D341Med (cell line): ENCODE data around the gene REC8.

ENCODE experiments used
- DNase-seq: peaks from one replicate; pipeline ENCODE4 v3.0.0; 2012; ENCODE audit warnings: low spot score

The REC8 gene

DNA sequence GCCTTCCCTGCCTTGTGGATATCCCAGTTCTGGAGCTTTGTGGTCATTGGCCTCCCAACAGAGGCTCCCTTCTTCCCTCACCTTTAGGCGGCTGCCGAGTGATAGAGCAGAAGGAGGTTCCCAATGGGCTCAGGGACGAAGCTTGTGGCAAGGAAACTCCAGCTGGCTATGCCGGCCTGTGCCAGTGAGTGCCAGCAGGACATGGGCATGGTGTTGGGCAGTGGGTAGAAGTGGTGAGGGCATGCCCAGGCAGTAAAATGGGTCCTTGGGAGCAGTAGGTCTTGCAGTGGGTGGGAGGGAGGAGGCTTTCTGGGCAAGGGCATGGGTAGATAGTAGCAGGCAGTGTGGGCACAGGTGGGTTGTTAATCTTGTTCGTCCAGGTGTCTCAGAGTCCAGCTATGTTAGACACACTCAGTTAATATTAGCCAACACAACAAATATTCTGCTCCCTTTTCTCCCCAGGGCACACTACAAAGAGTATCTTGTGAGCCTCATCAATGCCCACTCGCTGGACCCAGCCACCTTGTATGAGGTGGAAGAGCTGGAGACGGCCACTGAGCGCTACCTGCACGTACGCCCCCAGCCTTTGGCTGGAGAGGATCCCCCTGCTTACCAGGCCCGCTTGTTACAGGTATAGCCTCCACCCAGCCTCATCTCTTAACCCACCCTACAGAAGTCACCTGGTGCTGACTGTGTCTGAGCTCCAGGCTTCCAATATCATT lies 11.9 kb upstream of the REC8 start:
- no peak for DNase-seq

DNA sequence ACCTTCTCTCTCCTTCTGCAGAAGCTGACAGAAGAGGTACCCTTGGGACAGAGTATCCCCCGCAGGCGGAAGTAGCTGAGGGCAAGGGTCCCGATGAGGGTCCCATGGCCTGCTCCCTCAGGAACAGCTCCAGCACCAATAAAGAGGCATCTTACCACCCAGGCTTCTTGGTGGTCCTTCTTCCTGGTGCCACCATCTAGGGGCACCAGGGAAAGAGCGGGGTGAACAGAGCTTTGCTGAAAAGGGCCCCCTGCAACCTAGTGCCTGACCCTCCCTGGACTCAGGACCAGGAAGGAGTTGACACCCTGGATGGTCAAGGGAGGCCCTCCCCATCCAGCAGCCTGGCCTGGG lies 11.4 kb upstream of the REC8 start:
- DNase-seq: no peak

DNA sequence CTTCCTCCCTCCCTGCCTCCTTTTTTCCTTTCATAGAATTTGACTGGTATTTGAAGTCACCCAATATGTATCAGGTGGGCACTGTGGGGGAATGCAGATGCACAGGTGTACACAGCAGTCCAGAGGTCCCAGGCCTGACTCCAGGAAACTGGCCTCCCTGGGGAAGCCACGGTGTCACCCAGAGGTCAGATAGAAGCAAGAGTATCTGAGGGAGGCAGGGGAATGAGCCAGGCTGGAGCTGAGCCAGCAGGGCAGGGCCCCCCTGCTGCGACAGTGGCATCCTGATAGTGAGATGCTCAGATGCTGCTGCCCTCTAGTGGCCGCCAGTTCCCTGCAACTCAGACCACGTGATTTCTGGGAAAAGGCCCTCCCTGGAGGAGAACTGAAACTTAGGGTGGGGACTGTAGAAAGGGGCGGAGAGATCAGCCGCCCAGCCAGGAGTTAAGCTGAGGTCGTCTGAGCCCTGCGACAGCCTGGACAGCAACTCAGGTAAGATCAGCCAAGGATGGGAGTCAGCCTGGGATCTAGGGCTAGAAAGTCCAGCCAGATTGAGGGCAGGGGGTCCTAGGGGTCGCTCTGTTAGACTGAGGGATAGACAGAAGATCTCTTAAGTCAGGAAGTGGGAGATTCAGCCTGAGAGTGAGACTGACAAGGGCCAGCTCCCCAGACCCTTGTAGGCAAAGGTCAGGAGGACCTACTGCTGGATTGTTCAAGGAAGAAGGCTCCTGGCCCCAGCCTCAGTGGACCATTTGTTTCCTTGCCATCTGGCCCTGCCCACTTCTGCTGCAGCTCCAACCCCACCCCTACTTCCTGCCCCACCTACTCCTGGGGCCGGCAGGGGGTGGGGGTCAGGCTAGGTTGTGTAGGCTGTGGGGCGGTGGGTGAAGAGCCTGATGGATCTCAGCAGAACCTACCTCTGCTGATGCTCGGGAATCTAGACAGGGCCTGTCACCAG lies 10.8 kb upstream of the REC8 start, which contains the start of gene IRF9:
IRF9 (plus strand) TSS at position 416 of the 955 bp plus-strand sequence. CDS start 880 bp downstream, outside the sequence.
- DNase-seq: peak; percentile 94

DNA sequence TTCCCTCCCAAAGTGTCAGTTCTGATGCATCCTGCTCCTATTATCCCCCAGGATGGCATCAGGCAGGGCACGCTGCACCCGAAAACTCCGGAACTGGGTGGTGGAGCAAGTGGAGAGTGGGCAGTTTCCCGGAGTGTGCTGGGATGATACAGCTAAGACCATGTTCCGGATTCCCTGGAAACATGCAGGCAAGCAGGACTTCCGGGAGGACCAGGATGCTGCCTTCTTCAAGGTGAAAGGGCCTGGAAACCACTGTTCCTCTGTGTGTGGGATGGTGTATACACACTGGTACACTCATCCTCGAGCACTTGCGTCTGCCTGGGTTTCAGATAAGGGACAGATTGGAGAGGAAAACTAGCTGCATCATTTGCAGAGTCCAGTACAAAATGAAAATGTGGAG lies 9.8 kb upstream of the REC8 start:
- no peak for DNase-seq

DNA sequence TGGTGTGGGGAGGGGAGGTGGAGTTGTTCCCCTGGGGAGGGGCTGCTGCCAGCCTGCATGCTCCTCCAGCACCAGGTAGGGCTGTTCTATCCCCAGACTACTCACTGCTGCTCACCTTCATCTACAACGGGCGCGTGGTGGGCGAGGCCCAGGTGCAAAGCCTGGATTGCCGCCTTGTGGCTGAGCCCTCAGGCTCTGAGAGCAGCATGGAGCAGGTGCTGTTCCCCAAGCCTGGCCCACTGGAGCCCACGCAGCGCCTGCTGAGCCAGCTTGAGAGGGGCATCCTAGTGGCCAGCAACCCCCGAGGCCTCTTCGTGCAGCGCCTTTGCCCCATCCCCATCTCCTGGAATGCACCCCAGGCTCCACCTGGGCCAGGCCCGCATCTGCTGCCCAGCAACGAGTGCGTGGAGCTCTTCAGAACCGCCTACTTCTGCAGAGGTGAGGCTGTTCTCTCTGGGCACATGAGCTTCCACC lies 7.3 kb upstream of the REC8 start:
- DNase-seq: no peak

DNA sequence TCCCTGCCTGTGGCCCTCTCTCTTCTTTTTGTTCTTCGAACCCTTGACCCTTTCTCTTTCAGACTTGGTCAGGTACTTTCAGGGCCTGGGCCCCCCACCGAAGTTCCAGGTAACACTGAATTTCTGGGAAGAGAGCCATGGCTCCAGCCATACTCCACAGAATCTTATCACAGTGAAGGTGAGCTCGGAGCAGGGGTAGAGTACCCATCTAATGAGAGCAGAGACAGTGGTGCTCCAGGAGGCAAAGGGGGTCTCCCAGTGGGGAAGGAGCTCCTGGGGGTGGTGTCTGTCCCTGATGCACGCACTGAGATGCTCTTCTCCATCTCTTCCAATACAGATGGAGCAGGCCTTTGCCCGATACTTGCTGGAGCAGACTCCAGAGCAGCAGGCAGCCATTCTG lies 6.1 kb upstream of the REC8 start:
- DNase-seq: no peak

DNA sequence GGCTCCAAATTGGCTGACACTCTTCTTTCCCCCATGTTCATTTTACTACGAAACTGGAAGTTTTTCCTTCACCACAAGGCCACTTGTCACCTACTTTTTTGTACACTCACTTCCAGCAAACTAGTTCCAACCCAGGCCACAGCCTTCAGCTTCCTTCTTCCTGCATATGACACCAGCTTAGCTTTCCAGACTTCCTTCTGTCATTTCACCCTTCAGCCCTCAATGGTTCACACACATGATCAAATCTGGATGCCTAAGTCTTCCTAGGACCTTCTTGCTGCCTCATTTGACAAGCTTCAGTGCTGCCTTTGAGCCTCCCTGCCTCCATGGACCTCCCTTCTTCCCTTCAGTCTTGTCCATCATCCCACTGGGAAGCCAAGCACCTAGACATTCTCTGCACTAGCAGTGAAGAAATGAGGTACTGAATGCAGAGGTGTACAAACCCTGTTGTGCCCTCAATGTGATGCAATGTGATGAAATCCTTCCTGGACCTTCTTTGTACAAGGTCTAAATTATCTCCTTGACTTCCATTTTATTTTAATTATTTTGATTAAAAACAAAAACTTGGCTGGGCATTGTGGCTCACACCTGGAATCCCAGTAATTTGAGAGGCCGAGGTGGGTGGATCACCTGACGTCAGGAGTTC lies 4.3 kb upstream of the REC8 start:
- DNase-seq: no peak

DNA sequence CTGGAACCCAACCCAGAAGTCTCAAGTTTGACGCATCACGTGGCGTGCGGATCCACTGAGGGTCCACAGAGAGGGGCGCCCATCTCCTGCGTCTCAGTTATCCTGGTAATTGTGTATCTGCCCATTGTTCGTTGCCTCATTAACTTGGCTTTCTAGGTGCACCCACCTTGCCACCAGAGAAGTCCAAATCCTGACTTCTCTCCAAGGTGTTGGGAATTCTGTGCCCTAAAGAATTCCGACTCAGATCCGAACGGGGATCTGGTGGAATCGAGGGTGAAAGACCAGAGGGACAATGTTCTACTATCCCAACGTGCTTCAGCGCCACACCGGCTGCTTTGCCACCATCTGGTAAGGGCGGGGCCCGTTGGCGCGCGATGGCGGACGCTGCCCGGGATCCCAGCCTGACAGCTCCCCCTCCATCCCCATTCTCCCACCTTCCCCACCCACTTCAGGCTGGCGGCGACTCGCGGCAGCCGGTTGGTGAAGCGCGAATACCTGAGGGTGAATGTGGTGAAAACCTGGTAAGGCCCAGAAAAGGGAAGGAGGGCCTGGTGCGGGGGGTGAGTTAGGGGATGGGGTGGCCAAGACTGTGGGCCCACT lies 481 bp downstream of the REC8 start:
- DNase-seq: peak; percentile 75

DNA sequence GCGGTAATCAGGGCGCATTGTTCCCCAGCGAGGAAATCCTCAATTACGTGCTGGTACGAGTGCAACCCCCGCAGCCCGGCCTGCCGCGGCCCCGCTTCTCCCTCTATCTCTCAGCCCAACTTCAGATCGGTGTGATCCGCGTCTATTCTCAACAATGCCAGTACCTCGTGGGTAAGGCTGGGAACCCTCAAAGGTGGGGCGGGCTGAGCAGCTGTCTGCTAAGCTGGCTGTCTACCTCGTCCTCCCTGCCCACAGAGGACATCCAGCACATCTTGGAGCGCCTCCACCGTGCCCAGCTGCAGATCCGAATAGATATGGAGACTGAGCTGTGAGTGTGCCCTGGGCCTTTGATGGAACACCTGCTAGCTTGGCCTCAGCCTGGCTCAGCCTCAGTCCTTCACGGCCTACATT lies 996 bp downstream of the REC8 start:
- DNase-seq: no peak

DNA sequence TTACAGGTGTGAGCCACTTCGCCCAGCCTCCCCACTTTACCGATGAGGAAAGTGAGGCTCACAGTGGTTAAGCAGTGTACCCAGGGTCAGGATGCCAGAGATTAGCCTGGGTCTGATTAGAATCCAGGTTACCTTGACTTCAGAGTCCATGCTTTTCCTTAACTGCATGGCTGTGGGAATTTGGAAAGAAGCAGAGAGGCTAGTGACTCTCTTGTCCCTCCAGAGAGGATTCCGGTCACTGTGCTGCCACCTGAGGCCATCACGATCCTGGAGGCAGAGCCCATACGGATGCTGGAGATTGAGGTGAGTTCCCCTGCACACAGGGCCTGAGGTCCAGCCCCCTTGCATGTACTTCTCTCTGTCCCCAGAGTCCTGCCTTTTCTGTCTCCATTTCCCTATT lies 4.7 kb downstream of the REC8 start:
- DNase-seq: no peak

DNA sequence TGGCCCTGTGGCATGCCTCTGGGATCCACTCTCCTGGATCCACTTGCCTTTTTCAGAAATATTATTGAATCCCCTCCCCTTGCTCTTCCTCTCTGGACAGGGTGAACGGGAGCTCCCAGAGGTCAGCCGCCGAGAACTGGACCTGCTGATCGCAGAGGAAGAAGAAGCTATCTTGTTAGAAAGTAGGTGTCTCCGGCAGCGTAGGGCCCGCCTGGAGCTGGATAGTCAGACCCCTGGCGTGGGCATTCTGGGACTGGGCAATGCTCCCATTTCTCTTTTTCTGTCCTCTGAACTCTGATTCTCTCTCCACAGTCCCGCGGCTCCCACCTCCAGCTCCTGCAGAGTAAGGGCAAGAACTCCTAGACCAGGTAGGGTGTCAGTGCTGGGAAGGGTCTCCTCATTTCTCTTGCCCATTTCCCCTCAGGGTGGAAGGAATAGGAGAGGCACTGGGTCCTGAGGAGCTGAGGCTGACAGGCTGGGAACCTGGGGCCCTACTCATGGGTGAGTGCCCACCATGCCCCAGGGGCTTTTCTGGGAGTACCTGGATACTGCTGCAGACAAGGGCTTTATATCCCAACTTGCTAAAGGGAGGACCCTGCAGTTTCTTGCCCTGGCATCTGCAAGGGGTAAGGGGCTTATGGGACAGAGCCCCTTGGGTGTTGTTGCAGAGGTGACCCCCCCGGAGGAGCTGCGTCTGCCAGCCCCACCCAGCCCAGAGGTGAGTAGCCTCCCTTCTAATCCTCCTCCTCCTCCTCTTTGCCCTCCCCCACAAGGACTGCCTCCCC lies 5.4 kb downstream of the REC8 start:
- no peak for DNase-seq

DNA sequence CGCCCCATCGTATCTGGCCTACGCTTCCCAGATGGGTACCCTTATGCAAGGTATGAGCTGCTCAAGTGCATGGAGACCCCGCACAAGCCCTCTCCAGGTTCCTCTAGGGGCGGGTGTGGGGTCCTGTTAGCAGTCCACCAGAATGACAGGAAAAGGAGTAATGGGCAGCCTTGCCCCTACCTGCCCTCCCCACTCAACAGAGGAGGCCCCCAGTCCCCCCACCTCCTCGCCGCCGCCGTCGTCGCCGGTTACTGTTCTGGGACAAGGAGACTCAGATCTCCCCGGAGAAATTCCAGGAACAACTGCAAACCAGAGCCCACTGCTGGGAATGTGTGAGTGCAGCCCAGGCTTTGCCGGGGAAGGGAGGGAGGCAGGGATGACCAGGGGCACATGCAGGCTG lies 6.0 kb downstream of the REC8 start:
- no peak for DNase-seq

DNA sequence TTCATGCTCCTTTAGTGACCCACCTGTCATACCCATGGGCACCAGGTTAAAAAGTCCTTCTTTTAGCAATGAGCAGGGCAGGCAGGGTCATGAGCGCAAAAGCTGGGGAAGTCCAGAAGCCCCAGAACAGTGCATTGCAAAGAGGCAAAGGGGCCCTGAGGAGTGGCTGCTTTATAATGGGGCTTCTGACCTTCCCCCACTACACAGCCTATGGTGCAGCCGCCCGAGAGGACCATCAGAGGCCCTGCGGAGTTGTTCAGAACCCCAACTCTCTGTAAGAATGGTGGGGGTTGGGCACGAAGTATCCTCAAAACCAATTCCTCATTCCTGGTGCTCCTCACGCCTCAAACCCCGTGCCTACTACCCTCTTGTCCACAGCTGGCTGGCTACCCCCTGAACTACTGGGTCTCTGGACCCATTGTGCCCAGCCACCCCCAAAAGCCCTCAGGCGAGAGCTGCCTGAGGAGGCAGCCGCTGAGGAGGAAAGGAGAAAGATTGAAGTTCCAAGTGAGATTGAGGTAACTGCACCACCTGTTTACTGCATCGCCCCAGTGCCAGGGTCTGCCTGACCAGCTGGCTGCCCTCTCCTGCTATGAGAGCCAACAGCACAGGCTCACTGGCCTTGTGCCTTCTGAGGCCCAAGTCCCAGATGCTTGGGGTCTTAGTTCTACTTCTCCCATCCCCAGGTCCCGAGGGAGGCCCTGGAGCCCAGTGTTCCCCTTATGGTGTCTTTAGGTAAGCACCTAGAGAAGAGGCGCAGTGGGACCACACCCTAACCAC lies 6.7 kb downstream of the REC8 start:
- DNase-seq: no peak

DNA sequence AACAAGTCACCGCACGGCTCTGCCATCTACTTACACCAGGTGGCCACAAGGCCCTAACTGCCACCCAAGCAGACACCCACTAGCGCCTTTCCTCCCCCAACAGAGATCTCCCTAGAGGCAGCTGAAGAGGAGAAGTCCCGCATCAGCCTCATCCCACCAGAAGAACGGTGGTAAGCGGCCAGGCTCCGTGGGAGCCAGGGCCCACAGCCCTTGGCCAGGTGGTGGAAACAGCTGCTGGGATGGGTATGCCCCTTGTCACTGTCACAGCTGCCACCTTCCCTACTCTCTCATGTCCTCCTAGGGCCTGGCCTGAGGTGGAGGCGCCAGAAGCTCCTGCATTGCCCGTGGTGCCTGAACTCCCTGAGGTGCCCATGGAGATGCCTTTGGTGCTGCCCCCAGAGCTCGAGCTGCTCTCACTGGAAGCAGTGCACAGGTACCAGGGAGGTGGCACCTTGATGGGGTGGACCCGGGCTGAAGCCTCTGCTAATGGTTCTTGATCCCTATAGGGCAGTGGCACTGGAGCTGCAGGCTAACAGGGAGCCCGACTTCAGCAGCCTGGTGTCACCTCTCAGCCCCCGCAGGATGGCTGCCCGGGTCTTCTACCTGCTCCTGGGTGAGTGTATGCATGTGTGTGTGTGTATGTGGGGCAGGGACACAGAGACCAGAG lies 7.5 kb downstream of the REC8 start:
- no peak for DNase-seq

DNA sequence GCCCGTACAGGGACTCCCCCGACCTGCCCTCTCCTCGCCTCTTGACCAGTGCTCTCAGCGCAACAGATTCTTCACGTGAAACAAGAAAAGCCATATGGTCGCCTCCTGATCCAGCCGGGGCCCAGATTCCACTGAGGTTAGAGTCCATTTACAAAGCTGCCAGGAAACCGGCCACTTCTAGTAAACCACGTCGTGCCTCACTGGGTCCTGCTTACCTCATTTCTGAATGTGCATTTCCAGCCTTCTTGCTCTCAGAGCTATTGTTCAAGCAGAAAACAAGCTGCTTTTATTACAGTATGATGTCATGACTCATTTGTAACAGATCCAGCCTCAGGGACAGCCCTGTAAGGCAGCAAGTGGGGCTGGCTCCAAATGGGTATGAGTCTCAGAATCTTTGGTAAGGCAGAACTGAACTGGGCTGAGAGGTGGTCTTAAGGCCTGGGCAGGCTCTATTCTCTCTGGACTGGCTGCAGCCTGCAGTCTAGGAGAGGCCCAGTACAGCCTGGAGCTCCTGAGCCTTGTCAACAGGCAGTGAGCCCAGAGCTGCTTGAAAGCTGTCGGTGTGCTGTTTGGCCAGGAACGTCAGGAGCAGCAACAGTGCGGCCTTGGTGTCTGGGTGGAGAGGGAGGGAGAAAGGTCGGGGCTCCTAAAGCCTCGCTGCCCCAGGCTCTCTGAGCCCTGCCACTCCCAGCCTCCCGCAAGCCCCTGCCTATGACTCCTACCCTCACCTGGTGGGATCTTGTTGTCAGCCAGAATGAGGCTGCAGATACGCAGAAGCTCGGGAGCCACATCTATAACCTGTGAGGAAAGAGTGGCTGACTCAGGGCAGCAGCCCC lies 8.3 kb downstream of the REC8 start:
- DNase-seq: no peak

DNA sequence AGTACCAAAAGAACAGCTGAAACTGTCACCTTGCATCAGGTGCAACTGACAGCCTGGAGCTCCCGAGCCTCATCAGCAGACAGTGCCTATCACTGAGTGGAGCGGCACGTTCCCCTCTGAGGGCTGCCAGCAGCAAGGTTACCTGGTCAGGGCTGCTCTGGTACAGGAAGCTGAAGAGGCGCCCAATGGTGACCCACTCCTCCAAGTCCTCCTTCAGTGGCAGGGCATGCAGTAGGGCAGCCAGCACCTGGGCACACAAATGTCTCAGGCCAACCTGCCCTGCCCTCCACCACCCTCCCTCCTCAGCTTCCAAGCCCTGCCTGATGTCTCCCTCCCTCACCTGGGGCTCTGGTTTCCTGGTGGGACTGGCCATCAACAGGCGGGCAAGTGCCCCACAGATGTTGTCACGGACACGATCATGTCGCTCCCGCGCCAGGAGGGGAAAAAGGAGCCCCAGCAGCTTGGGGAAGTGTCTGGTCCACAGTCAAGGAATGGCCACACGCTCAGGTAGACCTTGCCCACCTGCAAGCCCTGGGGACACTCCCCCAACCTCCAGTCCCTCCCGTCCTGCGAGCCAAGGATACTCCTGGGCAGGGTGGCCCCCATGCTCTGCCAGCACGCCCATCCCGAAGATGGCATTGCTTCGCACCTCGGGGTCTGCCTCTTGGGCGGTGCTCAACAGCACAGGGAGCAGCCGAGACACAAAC lies 9.6 kb downstream of the REC8 start:
- DNase-seq: no peak

DNA sequence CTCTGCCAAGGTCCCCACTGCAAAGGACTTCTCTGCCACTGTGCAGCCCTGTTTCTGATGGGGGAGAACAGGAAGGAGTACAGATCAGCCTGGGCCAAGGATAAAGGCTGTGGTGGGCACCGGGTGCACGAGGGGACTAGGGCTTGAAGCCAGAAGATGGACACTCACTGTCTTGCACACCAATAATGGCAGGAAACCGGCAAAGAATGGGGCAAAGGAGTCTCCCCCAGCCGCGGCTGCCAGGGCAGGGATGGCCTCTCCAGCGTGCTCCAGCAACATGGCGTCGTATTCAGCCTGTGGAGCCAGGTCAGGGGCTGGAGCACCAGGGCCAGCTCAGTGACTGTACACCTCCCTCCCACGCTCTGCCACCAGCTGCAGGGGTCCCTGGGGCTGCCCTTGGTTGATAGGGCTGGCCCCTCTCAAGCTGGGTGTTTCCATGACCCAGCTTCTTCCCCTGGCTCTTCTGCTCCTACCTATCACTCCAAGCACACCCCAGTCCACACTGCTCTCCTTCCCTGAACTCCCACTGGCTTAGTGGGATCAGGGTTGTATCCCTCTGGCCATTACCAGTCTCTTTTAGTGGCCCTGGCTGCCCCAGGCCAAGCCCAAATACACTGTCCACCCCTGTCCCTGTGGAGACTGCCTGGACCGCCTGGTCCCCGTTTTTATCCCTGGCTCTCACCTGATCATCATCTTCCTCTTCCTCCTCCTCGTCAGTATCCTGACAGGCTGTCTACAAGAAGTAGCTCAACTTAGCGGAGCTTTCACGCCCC lies 10.4 kb downstream of the REC8 start:
- no peak for DNase-seq

DNA sequence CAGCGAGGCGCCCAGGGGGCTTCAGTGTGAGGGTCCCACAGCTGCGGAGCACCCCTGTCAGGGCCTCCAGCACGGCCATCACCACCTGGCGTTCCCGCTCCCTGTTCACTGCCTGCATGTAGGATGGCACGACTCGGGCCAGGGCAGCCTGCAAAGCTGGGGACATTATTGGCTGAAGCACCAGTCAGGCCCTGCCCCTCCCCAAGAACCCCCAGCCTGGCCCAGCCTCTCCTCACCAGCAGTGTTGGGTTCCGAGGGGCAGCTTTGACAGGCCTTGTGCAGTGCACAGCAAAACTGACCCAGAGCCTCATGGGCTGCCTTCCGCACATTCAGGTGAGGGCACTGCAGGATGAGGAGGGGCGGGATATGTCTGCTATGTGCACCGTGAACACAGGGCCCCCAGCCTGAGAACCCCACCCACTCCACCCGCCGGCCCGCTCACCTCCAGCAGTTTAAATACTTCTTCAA lies 11.2 kb downstream of the REC8 start:
- DNase-seq: no peak
